Hepatocyte (in vitro differentiated cells): ENCODE measurements around the gene SLC1A2. TPM values are rescaled to one million over a fixed set of nuclear protein-coding genes. Genes with fewer than 3 reads are reported as not detected.
A peak's percentile ranks its signal among the peaks of the same experiment; 100 is the strongest.

Source experiments
- DNase-seq: peaks from one replicate; pipeline ENCODE4 v3.0.0-alpha.2; 2016; ENCODE audit warnings: low spot score
- H2AFZ ChIP-seq: fragments of 200-600 bp; sonication (generic); 2 replicates; pipeline ENCODE4 v1.6.0; 2016; ENCODE audit warnings: antibody characterized with exemption, mild to moderate bottlenecking
- H3K27ac ChIP-seq: fragments of 200-600 bp; sonication (generic); 2 replicates; pipeline ENCODE4 v1.5.1; 2016; ENCODE audit warnings: mild to moderate bottlenecking
- H3K27me3 ChIP-seq: fragments of 200-600 bp; sonication (generic); 2 replicates; pipeline ENCODE4 v1.6.1; 2016
- H3K36me3 ChIP-seq: fragments of 200-600 bp; sonication (generic); replicated peaks from 2 replicates; pipeline ENCODE4 v1.5.1; 2016; ENCODE audit warnings: low read depth; ENCODE audit not compliant: insufficient read depth
- H3K4me1 ChIP-seq: fragments of 200-600 bp; sonication (generic); 2 replicates; pipeline ENCODE4 v1.5.1; 2016; ENCODE audit warnings: mild to moderate bottlenecking, moderate library complexity; ENCODE audit not compliant: insufficient read depth
- H3K4me2 ChIP-seq: fragments of 200-600 bp; sonication (generic); 2 replicates; pipeline ENCODE4 v1.6.0; 2016
- H3K4me3 ChIP-seq: fragments of 200-600 bp; sonication (generic); 2 replicates; pipeline ENCODE4 v1.5.1; 2016; ENCODE audit warnings: mild to moderate bottlenecking
- H3K79me2 ChIP-seq: fragments of 200-600 bp; sonication (generic); 2 replicates; pipeline ENCODE4 v1.6.0; 2017; ENCODE audit warnings: mild to moderate bottlenecking
- H3K9me2 ChIP-seq: fragments of 200-600 bp; sonication (generic); replicated peaks from 2 replicates; pipeline ENCODE4 v1.6.0; 2017; ENCODE audit warnings: mild to moderate bottlenecking; ENCODE audit not compliant: insufficient read depth
- H3K9me3 ChIP-seq: fragments of 200-600 bp; sonication (generic); 2 replicates; pipeline ENCODE4 v1.5.1; 2016; ENCODE audit warnings: low read depth, mild to moderate bottlenecking
- H4K20me1 ChIP-seq: fragments of 200-600 bp; sonication (generic); 2 replicates; pipeline ENCODE4 v1.6.0; 2016; ENCODE audit warnings: mild to moderate bottlenecking; ENCODE audit not compliant: insufficient read depth, poor library complexity, severe bottlenecking
- CTCF ChIP-seq: fragments of 200-600 bp; sonication (generic); IDR thresholded peaks from 2 replicates; pipeline ENCODE4 v1.5.1; 2016; ENCODE audit warnings: antibody characterized with exemption, mild to moderate bottlenecking; ENCODE audit not compliant: poor library complexity
- EZH2 ChIP-seq: fragments of 200-600 bp; sonication (generic); IDR thresholded peaks from 2 replicates; pipeline ENCODE4 v1.6.1; 2016; ENCODE audit warnings: antibody characterized with exemption, mild to moderate bottlenecking, borderline replicate concordance
- EZH2phosphoT487 ChIP-seq: fragments of 200-600 bp; sonication (generic); IDR thresholded peaks from one replicate; pipeline ENCODE4 v1.6.1; 2018; ENCODE audit warnings: antibody characterized with exemption, mild to moderate bottlenecking, low read depth, moderate library complexity; ENCODE audit not compliant: unreplicated experiment, severe bottlenecking
- WGBS: methylation state at CpG from one replicate; pipeline ENCODE4 v1.1.6; 2016; ENCODE audit warnings: low lambda C conversion rate; ENCODE audit errors: missing lambda C conversion rate; 5-methylcytosine and 5-hydroxymethylcytosine counted together
- polyA plus RNA-seq: library from polyadenylated mRNA; unstranded; fragments of >200 nt; fragmentation: Nextera tagmentation; extraction: Ambion mirVana; gene quantifications from 2 replicates; pipeline ENCODE4 v1.2.1, GENCODE V29; 2016
- total RNA-seq: library from RNA; depleted of rRNA; stranded (reverse); fragments of >200 nt; gene quantifications from 2 replicates; pipeline ENCODE4 v1.2.3, GENCODE V29; 2014

SLC1A2 gene
- total and polyA plus RNA-seq, 2 experiments from 2014 or later: 0.59 to 2.9 TPM

- Histone ChIP-seq H3K36me3 (no peaks in the 10 kb centered on the region), H3K27ac (no peak overlapping the region), H4K20me1 (no peaks in the 10 kb centered on the region), H3K79me2 (no peaks in the 10 kb centered on the region), H2AFZ (peak overlapping the region; percentile 49), H3K9me2 (no peaks in the 10 kb centered on the region), H3K4me3 (peak overlapping the region; percentile 36), H3K4me1 (peaks cover 8% of the 10 kb centered on the region), H3K9me3 (no peaks in the 10 kb centered on the region), H3K27me3 (peaks cover 90% of the 10 kb centered on the region), H3K4me2 (peak overlapping the region; percentile 98)
- DNase-seq: peak; percentile 26
- 7% methylated on average over 56 of the region's 69 CpGs for WGBS
- TF ChIP-seq CTCF (no peak), EZH2phosphoT487 (peak; percentile 87), EZH2 (peak; percentile 92)
Measured at GRCh38 chr11:35418282-35419183, 825 bp downstream of the SLC1A2 start.

- peaks cover 8% of the 10 kb centered on the region for H3K4me1 ChIP-seq
- peaks cover 61% of the 10 kb centered on the region for H3K27me3 ChIP-seq
- H3K79me2 ChIP-seq: no peaks in the 10 kb centered on the region
- H3K27ac ChIP-seq: no peak overlapping the region
- no peak overlapping the region for H3K4me3 ChIP-seq
- TF ChIP-seq EZH2phosphoT487 (no peak), CTCF (no peak), EZH2 (no peak)
- H3K9me3 ChIP-seq: no peaks in the 10 kb centered on the region
- no peaks in the 10 kb centered on the region for H3K36me3 ChIP-seq
- H4K20me1 ChIP-seq: no peaks in the 10 kb centered on the region
- DNase-seq: no peak
- H3K4me2 ChIP-seq: no peak overlapping the region
- WGBS: 72% methylated on average over 2 of the region's 2 CpGs
- no peaks in the 10 kb centered on the region for H3K9me2 ChIP-seq
- no peak overlapping the region for H2AFZ ChIP-seq
Measured at GRCh38 chr11:35415487-35415886, 3.9 kb downstream of the SLC1A2 start.

- H3K36me3 ChIP-seq: no peaks in the 10 kb centered on the region
- DNase-seq: no peak
- no peaks in the 10 kb centered on the region for H3K9me3 ChIP-seq
- no peak overlapping the region for H3K4me3 ChIP-seq
- H2AFZ ChIP-seq: no peak overlapping the region
- 60% methylated on average over 2 of the region's 2 CpGs for WGBS
- no peak overlapping the region for H3K4me2 ChIP-seq
- peaks cover 54% of the 10 kb centered on the region for H3K27me3 ChIP-seq
- H4K20me1 ChIP-seq: no peaks in the 10 kb centered on the region
- no peak for TF ChIP-seq EZH2
- no peak for TF ChIP-seq EZH2phosphoT487
- TF ChIP-seq CTCF: no peak
- H3K79me2 ChIP-seq: no peaks in the 10 kb centered on the region
- H3K4me1 ChIP-seq: peaks cover 2% of the 10 kb centered on the region
- H3K9me2 ChIP-seq: no peaks in the 10 kb centered on the region
- H3K27ac ChIP-seq: no peak overlapping the region
Measured at GRCh38 chr11:35414776-35415175, 4.6 kb downstream of the SLC1A2 start.
